NCI-H1092 treated with DMSO at 0.1 percent for 48 hours (cell line): Measurements from ENCODE around the gene AFMID.

ENCODE experiments used
- DNase-seq: peaks from one replicate; lab custom pipeline; 2025; lab: John Stamatoyannopoulos, UW

Gene AFMID

DNA sequence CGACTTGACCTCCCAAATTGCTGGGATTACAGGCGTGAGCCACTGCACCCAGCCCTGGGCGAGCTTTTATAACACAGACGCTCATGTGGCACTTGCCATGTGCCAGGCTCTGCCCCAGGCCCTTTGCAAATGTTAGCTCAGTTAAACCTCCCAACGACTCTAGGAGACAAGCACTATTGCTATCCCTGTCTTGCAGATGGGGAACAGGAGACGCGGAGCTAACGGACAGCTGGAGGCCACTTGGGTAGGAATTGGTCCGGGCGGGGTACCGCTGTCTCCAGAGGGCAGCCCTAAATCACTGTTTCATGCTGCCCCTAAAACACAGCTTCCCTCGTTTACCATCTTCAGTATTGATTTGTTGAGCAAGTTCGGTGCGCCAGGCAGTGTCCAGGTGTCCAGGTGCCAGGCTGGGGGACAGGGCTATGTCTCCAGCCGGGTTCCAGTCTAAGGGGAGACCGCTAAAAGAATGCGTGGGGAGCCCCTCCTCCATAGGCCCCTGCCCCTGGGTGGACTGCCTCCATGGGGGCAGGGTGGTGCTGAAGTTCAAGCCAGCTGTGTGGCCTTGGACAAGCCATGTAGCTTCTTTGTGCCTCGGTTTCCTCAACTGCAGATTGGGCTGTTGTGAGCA is 68.0 kb downstream of the AFMID start:
- DNase-seq, result no peak

DNA sequence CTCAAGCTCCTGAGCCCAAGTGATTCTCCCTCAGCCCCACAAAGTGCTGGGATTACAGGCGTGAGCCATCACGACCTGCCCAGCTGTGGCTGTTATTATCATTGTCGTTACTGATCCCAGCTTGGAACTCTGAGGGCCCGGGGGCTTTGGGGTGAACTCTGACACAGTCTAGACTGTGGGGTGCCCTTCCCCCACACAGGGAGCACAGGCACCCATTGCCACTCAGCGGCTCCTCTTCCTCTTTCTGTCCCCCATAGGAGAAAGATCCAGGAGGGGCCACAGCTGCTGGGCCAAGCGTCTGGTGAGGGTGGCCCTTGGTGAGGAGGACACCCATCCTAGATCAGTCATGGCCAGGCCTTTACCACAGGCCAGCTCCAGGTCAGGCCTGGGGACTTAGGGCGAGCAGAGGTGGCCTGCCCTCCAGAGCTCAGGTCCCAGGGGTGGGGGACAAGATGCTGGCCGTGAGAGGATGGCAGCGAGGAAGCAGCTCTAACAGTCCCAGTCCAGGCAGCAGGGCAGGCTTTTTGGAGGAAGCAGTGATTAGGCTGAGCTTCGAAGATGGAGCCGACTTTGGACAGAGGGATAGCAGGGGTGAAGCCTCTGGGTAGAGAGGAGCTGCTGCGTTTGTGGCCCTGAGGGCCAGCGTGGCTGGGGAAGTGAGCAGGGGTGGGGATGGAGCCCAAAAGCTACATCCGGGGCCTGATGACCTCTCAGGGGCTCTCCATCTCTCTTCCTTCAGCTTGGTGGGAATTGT is 69.0 kb downstream of the AFMID start:
- no peak for DNase-seq

DNA sequence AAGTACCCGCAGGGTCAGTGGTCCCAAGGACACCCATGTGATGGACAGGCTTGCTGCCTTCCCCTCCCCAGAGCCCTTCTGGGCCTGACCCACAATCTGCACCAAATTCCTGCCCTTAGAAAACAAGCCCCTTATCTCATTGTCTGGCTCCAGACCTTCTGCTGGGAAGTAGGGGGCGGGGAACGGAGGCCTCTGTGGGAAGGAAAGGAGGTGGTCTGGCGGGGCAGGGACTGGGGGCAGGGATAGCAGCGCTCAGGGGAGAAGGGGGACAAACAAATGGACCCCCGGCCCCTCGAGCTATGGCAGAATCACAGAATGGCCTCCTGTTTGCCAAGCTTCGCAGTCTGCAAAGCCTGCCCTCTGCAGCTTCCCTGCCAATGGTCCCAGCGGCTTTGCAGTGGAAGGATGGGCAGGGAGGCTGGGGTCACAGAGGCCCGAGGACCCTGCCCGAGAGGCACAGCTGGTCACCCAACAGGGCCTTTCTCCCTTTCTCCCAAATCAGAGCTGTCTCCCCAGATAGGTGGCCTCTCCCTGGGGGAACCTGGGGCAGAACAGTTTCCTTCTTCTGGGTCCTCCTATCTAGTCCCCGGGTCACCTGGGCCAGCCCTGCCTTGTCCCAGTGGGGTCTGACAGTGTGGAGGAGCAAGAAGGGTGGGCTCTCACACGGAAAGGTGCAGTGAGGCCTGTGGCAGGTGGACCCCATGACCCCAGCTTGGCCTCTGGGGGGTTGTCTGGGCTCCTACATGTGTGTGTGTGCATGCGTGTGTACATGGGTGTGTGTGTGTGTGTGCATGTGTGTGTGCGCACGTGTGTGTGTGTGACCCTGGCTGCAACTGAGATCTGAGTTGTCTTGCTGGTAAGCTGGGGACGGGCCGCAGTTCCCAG is 69.8 kb downstream of the AFMID start:
- DNase-seq, result no peak
